HEK293T (cell line): ENCODE data around the gene MAGEB16.

ENCODE experiments used
- CTCF ChIA-PET: fragments of 350-600 bp; formaldehyde crosslinking; extraction: SDS; loops from one replicate; lab custom pipeline; 2021; ENCODE audit warnings: antibody characterized with exemption, inconsistent platforms; lab: Yijun Ruan, JAX
- POLR2A ChIA-PET: fragments of 350-600 bp; formaldehyde crosslinking; extraction: SDS; loops from one replicate; lab custom pipeline; 2020; ENCODE audit warnings: antibody characterized with exemption, inconsistent platforms; lab: Yijun Ruan, JAX
- DNase-seq: peaks from one replicate; pipeline ENCODE4 v3.0.0; 2012; ENCODE audit warnings: mixed read lengths; ENCODE audit errors: extremely low spot score
- ARNT ChIP-seq: fragments of 450-650 bp; IDR thresholded peaks from 2 replicates; pipeline ENCODE4 v1.6.1; 2017; ENCODE audit warnings: mild to moderate bottlenecking
- BHLHE40 ChIP-seq: fragments of 450-650 bp; IDR thresholded peaks from 2 replicates; pipeline ENCODE4 v1.6.1; 2016; ENCODE audit warnings: mild to moderate bottlenecking, moderate library complexity, borderline replicate concordance
- CTBP1 ChIP-seq: fragments of 450-650 bp; IDR thresholded peaks from 2 replicates; pipeline ENCODE4 v1.6.1; 2016; ENCODE audit warnings: borderline replicate concordance
- ELF4 ChIP-seq: fragments of 450-650 bp; IDR thresholded peaks from 2 replicates; pipeline ENCODE4 v1.6.1; 2017; ENCODE audit warnings: antibody characterized with exemption
- FOXA1 ChIP-seq: fragments of 450-650 bp; IDR thresholded peaks from 2 replicates; pipeline ENCODE4 v1.6.1; 2016; ENCODE audit warnings: mild to moderate bottlenecking
- FOXK2 ChIP-seq: fragments of 450-650 bp; IDR thresholded peaks from 2 replicates; pipeline ENCODE4 v1.6.1; 2016; ENCODE audit warnings: mild to moderate bottlenecking
- FOXM1 ChIP-seq: fragments of 450-650 bp; IDR thresholded peaks from 2 replicates; pipeline ENCODE4 v1.6.1; 2017; ENCODE audit warnings: mild to moderate bottlenecking, borderline replicate concordance
- HDGF ChIP-seq: fragments of 450-650 bp; IDR thresholded peaks from 2 replicates; pipeline ENCODE4 v1.6.1; 2017; ENCODE audit warnings: antibody characterized with exemption, borderline replicate concordance
- L3MBTL2 ChIP-seq: fragments of 450-650 bp; conservative IDR thresholded peaks from 2 replicates; pipeline ENCODE4 v1.6.1; 2016; ENCODE audit warnings: mild to moderate bottlenecking
- LEF1 ChIP-seq: fragments of 450-650 bp; IDR thresholded peaks from 2 replicates; pipeline ENCODE4 v1.6.1; 2017; ENCODE audit warnings: mild to moderate bottlenecking, borderline replicate concordance
- NFRKB ChIP-seq: fragments of 450-650 bp; IDR thresholded peaks from 2 replicates; pipeline ENCODE4 v1.6.1; 2016; ENCODE audit warnings: mild to moderate bottlenecking, moderate library complexity
- PKNOX1 ChIP-seq: fragments of 450-650 bp; IDR thresholded peaks from 2 replicates; pipeline ENCODE4 v1.6.1; 2016
- SP1 ChIP-seq: fragments of 450-650 bp; IDR thresholded peaks from 2 replicates; pipeline ENCODE4 v1.6.1; 2017
- SUZ12 ChIP-seq: fragments of 450-650 bp; IDR thresholded peaks from 2 replicates; pipeline ENCODE4 v1.6.1; 2016; ENCODE audit warnings: mild to moderate bottlenecking
- TARDBP ChIP-seq: fragments of 450-650 bp; IDR thresholded peaks from 2 replicates; pipeline ENCODE4 v1.6.1; 2016
- ZNF384 ChIP-seq: fragments of 450-650 bp; IDR thresholded peaks from 2 replicates; pipeline ENCODE4 v1.6.1; 2016

Gene MAGEB16

DNA sequence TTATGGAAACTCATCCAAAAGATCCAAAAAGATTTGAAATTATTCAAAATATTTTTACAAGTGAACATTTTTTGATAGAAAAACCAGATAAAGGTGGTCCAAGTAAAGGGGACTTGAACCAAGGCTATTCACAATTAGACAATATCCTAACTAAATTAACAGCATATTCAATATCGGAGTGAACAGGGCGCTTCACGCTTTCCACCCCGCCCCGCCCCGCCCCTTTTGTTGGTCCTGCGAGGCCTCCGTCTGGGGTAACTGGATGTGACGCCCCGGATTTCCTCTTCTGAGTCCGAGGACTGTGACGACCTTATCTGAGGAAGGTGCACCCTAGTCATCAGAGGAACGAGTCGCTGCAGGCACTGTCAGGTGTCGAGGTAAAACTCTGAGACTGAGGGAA is at the start of gene MAGEB16:
MAGEB16 (plus strand) TSS at position 301 of the 400 bp plus-strand sequence. CDS start 3,855 bp downstream, outside the sequence.
- no peak for DNase-seq
- ChIA-PET CTCF (no interaction called here), POLR2A (no interaction called here)
- TF ChIP-seq SP1 (no peak), BHLHE40 (no peak), L3MBTL2 (no peak), FOXK2 (no peak), SUZ12 (no peak), ZNF384 (no peak), NFRKB (no peak), CTBP1 (no peak), ARNT (no peak)

GRCh38 chrX:35773958-35774564 is 24.1 kb upstream of the MAGEB16 start:
- POLR2A ChIA-PET: no interaction called here
- TF ChIP-seq SUZ12: no peak
- no peak for TF ChIP-seq TARDBP
- no peak for TF ChIP-seq ARNT
- no peak for TF ChIP-seq PKNOX1
- TF ChIP-seq FOXA1: no peak
- no peak for TF ChIP-seq FOXK2
- no peak for TF ChIP-seq ELF4
- TF ChIP-seq L3MBTL2: no peak
- TF ChIP-seq LEF1: no peak
- no peak for TF ChIP-seq HDGF
- no peak for TF ChIP-seq NFRKB
- no peak for TF ChIP-seq CTBP1
- no peak for TF ChIP-seq FOXM1
- no peak for DNase-seq
- CTCF ChIA-PET: no interaction called here

- POLR2A ChIA-PET: no interaction called here
- no peak for TF ChIP-seq LEF1
- DNase-seq: no peak
- CTCF ChIA-PET: no interaction called here
Observed at GRCh38 chrX:35785075-35785474, 13.1 kb upstream of the MAGEB16 start.

- CTCF ChIA-PET: no interaction called here
- DNase-seq: no peak
- TF ChIP-seq PKNOX1 (no peak), BHLHE40 (no peak), FOXA1 (no peak), TARDBP (no peak), L3MBTL2 (no peak), FOXK2 (no peak), ZNF384 (no peak), HDGF (no peak), CTBP1 (no peak), SUZ12 (no peak)
- POLR2A ChIA-PET: no interaction called here
Observed at GRCh38 chrX:35786271-35786670, 11.9 kb upstream of the MAGEB16 start.

DNA sequence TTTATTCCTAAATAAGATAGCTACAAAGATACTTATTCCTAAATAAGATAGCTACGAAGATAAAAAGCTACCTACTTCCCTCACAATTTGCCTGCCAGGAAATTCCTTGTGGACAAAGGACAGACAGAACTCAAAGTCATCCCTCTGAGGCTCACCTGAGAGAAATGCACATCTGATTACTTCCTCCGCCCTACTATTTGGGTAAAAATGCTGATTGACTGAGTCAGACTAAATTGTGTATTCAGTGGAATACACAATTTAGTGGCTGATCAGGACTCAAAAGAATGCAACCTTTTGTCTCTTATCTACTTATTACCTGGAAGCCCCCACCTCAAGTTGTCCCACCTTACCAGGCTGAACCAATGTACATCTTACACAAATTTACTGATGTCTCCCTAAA is 10.3 kb upstream of the MAGEB16 start:
- ChIA-PET POLR2A (no interaction called here), CTCF (no interaction called here)
- DNase-seq: no peak

DNA sequence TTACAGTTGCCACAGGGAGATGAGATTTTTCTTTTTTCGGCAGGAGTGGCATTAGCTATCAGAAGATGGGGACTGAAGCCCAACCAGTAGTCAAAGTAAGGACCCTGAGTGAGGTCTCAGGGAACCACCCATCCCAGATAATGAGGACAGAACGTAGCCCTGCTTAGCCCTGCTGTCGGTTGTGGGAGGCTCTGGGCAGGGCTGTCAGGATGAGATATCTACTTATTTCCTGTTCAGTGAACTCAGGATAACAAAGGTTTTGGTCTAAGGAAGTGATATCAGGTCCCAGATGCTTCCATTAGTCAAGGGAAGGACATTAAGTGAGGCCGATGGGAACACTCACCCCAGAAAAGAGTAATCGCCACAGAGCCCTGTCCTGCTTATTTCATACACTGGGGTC is 2.3 kb downstream of the MAGEB16 start:
- no peak for DNase-seq
- CTCF ChIA-PET: no interaction called here
- TF ChIP-seq ELF4: no peak
- TF ChIP-seq PKNOX1: no peak
- TF ChIP-seq FOXK2: no peak
- no peak for TF ChIP-seq FOXM1
- TF ChIP-seq SUZ12: no peak
- TF ChIP-seq SP1: no peak
- TF ChIP-seq CTBP1: no peak
- TF ChIP-seq ARNT: no peak
- TF ChIP-seq ZNF384: no peak
- TF ChIP-seq FOXA1: no peak
- no peak for TF ChIP-seq NFRKB
- TF ChIP-seq HDGF: no peak
- TF ChIP-seq BHLHE40: no peak
- TF ChIP-seq L3MBTL2: no peak
- no peak for TF ChIP-seq TARDBP
- TF ChIP-seq LEF1: no peak
- POLR2A ChIA-PET: no interaction called here

More for the DNA sequence above, 10.3 kb upstream of the MAGEB16 start:
- TF ChIP-seq BHLHE40 (no peak), TARDBP (no peak), ELF4 (no peak), NFRKB (no peak), FOXK2 (no peak), CTBP1 (no peak), FOXM1 (no peak), FOXA1 (no peak), PKNOX1 (no peak), L3MBTL2 (no peak), LEF1 (no peak), ZNF384 (no peak), SUZ12 (no peak), ARNT (no peak), SP1 (no peak), HDGF (no peak)
